Stimulated activated CD4-positive, alpha-beta T cell treated with anti-CD3 and anti-CD28 coated beads, Interleukin-1b, Interleukin-23, amount 100 ng/mL, for 24 hours (primary cell): ENCODE measurements around the gene ANK3.
"Not testable (repeated sequence)": the region's sequence is repeated elsewhere in the genome, so short reads cannot be mapped to it uniquely, and the experiment has no call there.

ENCODE experiments used
- DNase-seq, 4 experiments: peaks; one replicate each; pipeline ENCODE4 v3.0.0-alpha.2; 2020; ENCODE audit warnings: low read depth in 4 of 4, low spot score in 1 of 4

ANK3 gene

GRCh38 chr10:60041489-60042133 is 348.1 kb downstream of the ANK3 start:
- DNase-seq = no peak

- no peak for DNase-seq
Observed at GRCh38 chr10:60040014-60040662, 349.5 kb downstream of the ANK3 start.

- DNase-seq = no peak
Observed at GRCh38 chr10:60035984-60036383, 353.7 kb downstream of the ANK3 start.

- not testable (repeated sequence) for DNase-seq
Observed at GRCh38 chr10:60035375-60035774, 354.3 kb downstream of the ANK3 start.

GRCh38 chr10:60032723-60033122 is 357.0 kb downstream of the ANK3 start:
- peak in 3 of 4 experiments; percentile 5 to 20 (median 7) for DNase-seq

GRCh38 chr10:60031664-60032063 is 358.0 kb downstream of the ANK3 start:
- no peak for DNase-seq

- no peak for DNase-seq
Observed at GRCh38 chr10:60031183-60031582, 358.5 kb downstream of the ANK3 start.

- DNase-seq = no peak
Observed at GRCh38 chr10:60029475-60029874, 360.2 kb downstream of the ANK3 start.

GRCh38 chr10:60028081-60028480 is 361.6 kb downstream of the ANK3 start:
- no peak for DNase-seq

GRCh38 chr10:60025279-60025678 is 364.4 kb downstream of the ANK3 start:
- no peak for DNase-seq

- no peak for DNase-seq
Observed at GRCh38 chr10:60024506-60024905, 365.2 kb downstream of the ANK3 start.

- DNase-seq = no peak
Observed at GRCh38 chr10:60023155-60023877, 366.4 kb downstream of the ANK3 start.

- no peak for DNase-seq
Observed at GRCh38 chr10:60021361-60021760, 368.3 kb downstream of the ANK3 start.

GRCh38 chr10:60016794-60017193 is 372.9 kb downstream of the ANK3 start:
- DNase-seq = no peak

GRCh38 chr10:60009710-60010383 is 379.8 kb downstream of the ANK3 start:
- no peak for DNase-seq

- DNase-seq = no peak
Observed at GRCh38 chr10:60009276-60009675, 380.4 kb downstream of the ANK3 start.

GRCh38 chr10:60008816-60009215 is 380.9 kb downstream of the ANK3 start:
- no peak for DNase-seq

- DNase-seq = no peak
Observed at GRCh38 chr10:60006062-60006461, 383.6 kb downstream of the ANK3 start.

- no peak for DNase-seq
Observed at GRCh38 chr10:60003651-60004523, 385.8 kb downstream of the ANK3 start.

- DNase-seq = no peak
Observed at GRCh38 chr10:60000747-60001146, 388.9 kb downstream of the ANK3 start.
